ENCODE measurements around the gene SPDYC. TPM values are rescaled to one million over a fixed set of nuclear protein-coding genes. Genes with fewer than 3 reads are reported as not detected.

SPDYC gene
- total and polyA plus RNA-seq, 9 of the 15 experiments (the other 6 are each of a cell fraction or from before 2014, with no cell fraction given): 4.4 to 18.8 (median 9.2) TPM

GRCh38 chr11:65180877-65181568 is 11.0 kb downstream of the SPDYC start:
- H4K20me1 ChIP-seq (replicated peaks; ENCODE audit: control insufficient read depth, insufficient read depth, low read length): no peaks in the 10 kb centered on the region
- peaks cover 34% of the 10 kb centered on the region for H3K36me3 ChIP-seq (ENCODE audit: control insufficient read depth, insufficient read depth, low read length)
- peak overlapping the region; percentile 98 for H3K4me3 ChIP-seq
- intact Hi-C loops (cut with micrococcal nuclease): loop anchor here (2.0 kb wide), 3 partner anchors 46 to 70 kb away; partner anchors contain the start of genes FAU, MRPL49, SYVN1 and TM7SF2
- whole genome bisulfite sequencing (ENCODE audit: insufficient coverage, low coverage, missing lambda C conversion rate): under 1% methylated on average over 45 of the region's 60 CpGs
- no TSS peak for BruUV-seq (replicated peaks)
- peaks cover 11 to 44% of the 10 kb centered on the region in 2 experiments for H3K4me1 ChIP-seq (replicated peaks in 1 of 2; ENCODE audit: control insufficient read depth in 2 of 2, insufficient read depth in 2 of 2, low read length in 2 of 2)
- no peaks in the 10 kb centered on the region for H3K27me3 ChIP-seq (ENCODE audit: control insufficient read depth in 2 of 2, insufficient read depth in 2 of 2, low read length in 2 of 2)
- in situ Hi-C loops (cut with MboI): no loop called here
- CTCF ChIA-PET (ENCODE audit: low intra/inter-chr PET ratio): interaction anchor here (0.8 to 2.6 kb wide), 5 partner anchors 47 to 167 kb away, joined by 3 to 19 read pairs (median 3); partner anchors contain the start of genes ARL2, SYVN1 and TM7SF2
- peak overlapping the region; percentile 73 to 94 for H3K9ac ChIP-seq (ENCODE audit: insufficient read depth in 1 of 2, low read depth in 2 of 2, low read length in 2 of 2)
- H3K4me2 ChIP-seq (ENCODE audit: insufficient read depth, low read length): peak overlapping the region; percentile 94
- peaks cover 45% of the 10 kb centered on the region for H3K79me2 ChIP-seq (ENCODE audit: control insufficient read depth, insufficient read depth, low read length)
- H3K27ac ChIP-seq (ENCODE audit: extremely low read depth, low read depth, low read length): peak overlapping the region; percentile 77
- FAIRE-seq: peak; percentile 77
- no peaks in the 10 kb centered on the region for H3K9me3 ChIP-seq (replicated peaks; ENCODE audit: control insufficient read depth, insufficient read depth, low read depth, low read length)
- peak; percentile 86 for ATAC-seq
- H3K9me1 ChIP-seq (ENCODE audit: control insufficient read depth, insufficient read depth, low read length): no peaks in the 10 kb centered on the region
- POLR2A ChIA-PET: interaction anchor here (0.5 to 5.7 kb wide), 19 partner anchors 10 to 910 kb away, joined by 3 to 90 read pairs (median 4); partner anchors contain the start of genes FAU, MRPL49, SPDYC and SYVN1
- peak overlapping the region; percentile 94 for H2AFZ ChIP-seq (ENCODE audit: low read depth, low read length)
- DNase-seq (ENCODE audit: extremely low read depth in 1 of 4, low spot score in 3 of 4): peak; percentile 73 to 84 (median 80)
- TF ChIP-seq MAZ (CRISPR knock-in tag; conservative IDR thresholded peaks at IDR 0.05 in 1 of 2, IDR thresholded peaks at IDR 0.05 in 1 of 2) (peak in 1 of 2 experiments; percentile 84), HMGN3 (IDR thresholded peaks at IDR 0.05; ENCODE audit: borderline replicate concordance, extremely low read depth, insufficient read length, low read depth, low read length) (peak; percentile 56), PCBP1 (IDR thresholded peaks at IDR 0.05; ENCODE audit: low read depth, low read length, poor library complexity, severe bottlenecking) (peak; percentile 37), HNRNPL (IDR thresholded peaks at IDR 0.05; ENCODE audit: low read depth, low read length) (peak; percentile 87), NKRF (IDR thresholded peaks at IDR 0.05; ENCODE audit: borderline replicate concordance) (peak; percentile 59), NBN (IDR thresholded peaks at IDR 0.05; ENCODE audit: low read depth) (0 out of 2 replicates have a peak, but pooled peaks have one; percentile 46), MAX (CRISPR knock-in tag; IDR thresholded peaks at IDR 0.05) (peak; percentile 64), SAFB (IDR thresholded peaks at IDR 0.05; ENCODE audit: borderline replicate concordance, low read depth, low read length) (peak; percentile 36; the same call in 1 of the 2 replicates), SRF (CRISPR knock-in tag; IDR thresholded peaks at IDR 0.05) (peak in 1 of 2 experiments; percentile 51; a peak in 1 of 4 replicates), RB1 (IDR thresholded peaks at IDR 0.05; ENCODE audit: low read depth) (peak; percentile 48; the same call in 1 of the 2 replicates), ZNF133 (CRISPR knock-in tag; IDR thresholded peaks at IDR 0.05) (no peak), KLF10 (CRISPR knock-in tag; IDR thresholded peaks at IDR 0.05) (no peak)
- TF ChIP-seq, protein P1, sequence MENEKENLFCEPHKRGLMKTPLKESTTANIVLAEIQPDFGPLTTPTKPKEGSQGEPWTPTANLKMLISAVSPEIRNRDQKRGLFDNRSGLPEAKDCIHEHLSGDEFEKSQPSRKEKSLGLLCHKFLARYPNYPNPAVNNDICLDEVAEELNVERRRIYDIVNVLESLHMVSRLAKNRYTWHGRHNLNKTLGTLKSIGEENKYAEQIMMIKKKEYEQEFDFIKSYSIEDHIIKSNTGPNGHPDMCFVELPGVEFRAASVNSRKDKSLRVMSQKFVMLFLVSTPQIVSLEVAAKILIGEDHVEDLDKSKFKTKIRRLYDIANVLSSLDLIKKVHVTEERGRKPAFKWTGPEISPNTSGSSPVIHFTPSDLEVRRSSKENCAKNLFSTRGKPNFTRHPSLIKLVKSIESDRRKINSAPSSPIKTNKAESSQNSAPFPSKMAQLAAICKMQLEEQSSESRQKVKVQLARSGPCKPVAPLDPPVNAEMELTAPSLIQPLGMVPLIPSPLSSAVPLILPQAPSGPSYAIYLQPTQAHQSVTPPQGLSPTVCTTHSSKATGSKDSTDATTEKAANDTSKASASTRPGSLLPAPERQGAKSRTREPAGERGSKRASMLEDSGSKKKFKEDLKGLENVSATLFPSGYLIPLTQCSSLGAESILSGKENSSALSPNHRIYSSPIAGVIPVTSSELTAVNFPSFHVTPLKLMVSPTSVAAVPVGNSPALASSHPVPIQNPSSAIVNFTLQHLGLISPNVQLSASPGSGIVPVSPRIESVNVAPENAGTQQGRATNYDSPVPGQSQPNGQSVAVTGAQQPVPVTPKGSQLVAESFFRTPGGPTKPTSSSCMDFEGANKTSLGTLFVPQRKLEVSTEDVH (IDR thresholded peaks at IDR 0.05; ENCODE audit: low read depth, partially characterized antibody): peak; percentile 32
- TF ChIP-seq, protein P2, sequence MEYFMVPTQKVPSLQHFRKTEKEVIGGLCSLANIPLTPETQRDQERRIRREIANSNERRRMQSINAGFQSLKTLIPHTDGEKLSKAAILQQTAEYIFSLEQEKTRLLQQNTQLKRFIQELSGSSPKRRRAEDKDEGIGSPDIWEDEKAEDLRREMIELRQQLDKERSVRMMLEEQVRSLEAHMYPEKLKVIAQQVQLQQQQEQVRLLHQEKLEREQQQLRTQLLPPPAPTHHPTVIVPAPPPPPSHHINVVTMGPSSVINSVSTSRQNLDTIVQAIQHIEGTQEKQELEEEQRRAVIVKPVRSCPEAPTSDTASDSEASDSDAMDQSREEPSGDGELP (CRISPR knock-in tag; IDR thresholded peaks at IDR 0.05; ENCODE audit: borderline replicate concordance): peak; percentile 79
